Retina (tissue), 1 donor: Measurements from ENCODE around the gene PTTG2.

Source experiments
- DNase-seq: peaks from one replicate; pipeline ENCODE4 v3.0.0-alpha.2; 2016

Gene PTTG2

GRCh38 chr4:37989398-37990260 lies 29.4 kb downstream of the PTTG2 start:
- DNase-seq = no peak

- no peak for DNase-seq
Measured at GRCh38 chr4:37990731-37991245, 30.6 kb downstream of the PTTG2 start.

GRCh38 chr4:37991623-37992410 lies 31.6 kb downstream of the PTTG2 start:
- no peak for DNase-seq

- DNase-seq = no peak
Measured at GRCh38 chr4:37993806-37994205, 33.6 kb downstream of the PTTG2 start.

- no peak for DNase-seq
Measured at GRCh38 chr4:37994569-37994968, 34.4 kb downstream of the PTTG2 start.

- DNase-seq = no peak
Measured at GRCh38 chr4:37995299-37995821, 35.2 kb downstream of the PTTG2 start.

GRCh38 chr4:37995981-37996775 lies 36.0 kb downstream of the PTTG2 start:
- no peak for DNase-seq

- no peak for DNase-seq
Measured at GRCh38 chr4:37998226-37998625, 38.0 kb downstream of the PTTG2 start.

- DNase-seq = no peak
Measured at GRCh38 chr4:37999000-37999716, 39.0 kb downstream of the PTTG2 start.

- DNase-seq = no peak
Measured at GRCh38 chr4:37999965-38000364, 39.8 kb downstream of the PTTG2 start.

GRCh38 chr4:38001927-38002326 lies 41.7 kb downstream of the PTTG2 start:
- no peak for DNase-seq

GRCh38 chr4:38002451-38003071 lies 42.4 kb downstream of the PTTG2 start:
- DNase-seq = no peak

- no peak for DNase-seq
Measured at GRCh38 chr4:38003102-38003501, 42.9 kb downstream of the PTTG2 start.

GRCh38 chr4:38003628-38004027 lies 43.4 kb downstream of the PTTG2 start:
- no peak for DNase-seq

- no peak for DNase-seq
Measured at GRCh38 chr4:38004062-38004461, 43.9 kb downstream of the PTTG2 start.

- no peak for DNase-seq
Measured at GRCh38 chr4:38004887-38005286, 44.7 kb downstream of the PTTG2 start.

- DNase-seq = no peak
Measured at GRCh38 chr4:38005637-38006036, 45.4 kb downstream of the PTTG2 start.

GRCh38 chr4:38007645-38008044 lies 47.4 kb downstream of the PTTG2 start:
- DNase-seq = no peak

GRCh38 chr4:38008571-38009021 lies 48.4 kb downstream of the PTTG2 start:
- peak; percentile 47 for DNase-seq

GRCh38 chr4:38009421-38009820 lies 49.2 kb downstream of the PTTG2 start:
- DNase-seq = no peak

- no peak for DNase-seq
Measured at GRCh38 chr4:38009949-38010348, 49.8 kb downstream of the PTTG2 start.
